DOHH2 (cell line): ENCODE results near the gene MYZAP.

Source experiments
- CTCF ChIP-seq: fragments of 200-600 bp; sonication (generic); IDR thresholded peaks from one replicate; pipeline ENCODE4 v1.5.1; 2014; ENCODE audit warnings: antibody characterized with exemption, mild to moderate bottlenecking, low read depth, low read length; ENCODE audit not compliant: poor library complexity, severe bottlenecking
- EZH2phosphoT487 ChIP-seq: fragments of 200-600 bp; sonication (generic); IDR thresholded peaks from 2 replicates; pipeline ENCODE4 v1.6.1; 2017; ENCODE audit warnings: borderline replicate concordance, mild to moderate bottlenecking, antibody characterized with exemption, low read length, moderate library complexity, mixed read lengths

DNA sequence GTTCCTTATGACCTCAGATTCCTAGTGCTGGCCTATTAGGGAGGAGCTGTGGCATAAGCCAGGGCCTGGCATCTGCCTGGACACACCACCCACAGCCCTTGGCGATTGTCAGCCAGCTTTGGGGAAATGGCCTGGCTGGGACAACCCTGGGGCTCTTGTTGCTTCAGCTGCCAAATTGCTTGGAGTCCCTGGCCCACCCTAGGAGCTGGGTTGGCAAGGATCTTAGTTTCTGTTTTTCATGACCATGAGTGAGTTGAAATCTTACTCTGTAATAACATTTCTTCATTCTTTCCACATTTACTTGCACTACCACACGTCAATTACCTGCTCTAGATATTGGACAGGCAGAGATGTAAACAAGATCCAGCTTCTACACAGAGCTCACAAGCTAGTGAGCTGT lies 1.9 kb upstream of the MYZAP start:
- TF ChIP-seq CTCF (no peak), EZH2phosphoT487 (no peak)
